Measurements from ENCODE around the gene ACKR3.

DNA sequence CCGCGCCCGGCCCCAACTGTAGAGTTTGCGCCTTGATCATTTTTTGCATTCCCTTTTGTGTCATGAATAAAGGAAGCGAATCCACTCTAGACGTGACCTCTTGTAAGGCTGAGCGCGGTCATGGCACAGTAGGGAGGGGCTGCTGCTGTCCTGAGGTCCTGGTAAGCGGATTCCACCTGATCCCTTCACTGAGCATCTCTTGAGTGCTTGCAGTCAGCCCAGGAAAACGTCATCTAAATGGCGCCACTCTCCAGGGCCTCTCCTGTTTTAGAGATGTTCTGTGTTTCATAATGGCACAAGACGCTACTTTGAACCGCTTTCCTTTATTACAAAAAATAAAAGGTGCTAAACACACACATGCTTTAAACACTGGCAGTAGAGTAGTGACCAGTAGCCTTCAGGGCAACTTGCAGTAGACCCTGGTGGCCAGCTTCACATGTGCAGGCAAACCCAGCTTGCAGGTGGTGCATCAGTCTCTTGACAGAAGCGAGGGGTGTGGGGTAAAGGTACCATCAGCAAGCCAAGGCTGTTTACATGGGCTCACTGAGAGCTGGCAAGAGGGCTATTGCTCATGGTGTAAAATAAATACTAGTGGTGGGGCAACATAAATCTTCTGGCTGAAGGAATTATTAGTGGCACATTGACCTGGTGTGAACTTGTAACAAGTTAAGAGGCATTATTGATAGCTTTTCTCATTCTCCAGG, 43.0 kb upstream of the ACKR3 start:
- TF ChIP-seq, protein P1, sequence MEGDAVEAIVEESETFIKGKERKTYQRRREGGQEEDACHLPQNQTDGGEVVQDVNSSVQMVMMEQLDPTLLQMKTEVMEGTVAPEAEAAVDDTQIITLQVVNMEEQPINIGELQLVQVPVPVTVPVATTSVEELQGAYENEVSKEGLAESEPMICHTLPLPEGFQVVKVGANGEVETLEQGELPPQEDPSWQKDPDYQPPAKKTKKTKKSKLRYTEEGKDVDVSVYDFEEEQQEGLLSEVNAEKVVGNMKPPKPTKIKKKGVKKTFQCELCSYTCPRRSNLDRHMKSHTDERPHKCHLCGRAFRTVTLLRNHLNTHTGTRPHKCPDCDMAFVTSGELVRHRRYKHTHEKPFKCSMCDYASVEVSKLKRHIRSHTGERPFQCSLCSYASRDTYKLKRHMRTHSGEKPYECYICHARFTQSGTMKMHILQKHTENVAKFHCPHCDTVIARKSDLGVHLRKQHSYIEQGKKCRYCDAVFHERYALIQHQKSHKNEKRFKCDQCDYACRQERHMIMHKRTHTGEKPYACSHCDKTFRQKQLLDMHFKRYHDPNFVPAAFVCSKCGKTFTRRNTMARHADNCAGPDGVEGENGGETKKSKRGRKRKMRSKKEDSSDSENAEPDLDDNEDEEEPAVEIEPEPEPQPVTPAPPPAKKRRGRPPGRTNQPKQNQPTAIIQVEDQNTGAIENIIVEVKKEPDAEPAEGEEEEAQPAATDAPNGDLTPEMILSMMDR (IDR thresholded peaks at IDR 0.05) = no peak
- no peak for TF ChIP-seq POLR2A (IDR thresholded peaks at IDR 0.05)

Measured in testis (tissue), 2 donors.